Uterus (tissue), 4 donors: Measurements from ENCODE around the gene TSPYL2. TPM values are rescaled to one million over a fixed set of nuclear protein-coding genes. Genes with fewer than 3 reads are reported as not detected.

ENCODE experiments used
- DNase-seq, 2 donors: peaks; one replicate each; pipeline ENCODE4 v3.0.0-alpha.2; 2019 to 2020
- H3K27ac ChIP-seq, 2 donors: fragments of 200-600 bp; sonication (generic); 1 replicate in 1 of 2; 2 replicates in 1 of 2; pipeline ENCODE4 v1.5.1; 2016 to 2018
- H3K27me3 ChIP-seq, 2 donors: fragments of 200-600 bp; sonication (generic); one replicate each; pipeline ENCODE4 v1.5.1; 2018 to 2019; ENCODE audit warnings: control low read depth in 1 of 2
- H3K36me3 ChIP-seq, 2 donors: fragments of 200-600 bp; sonication (generic); one replicate each; pipeline ENCODE4 v1.5.1; 2019; ENCODE audit warnings: control low read depth in 1 of 2
- H3K4me1 ChIP-seq, 2 donors: fragments of 200-600 bp; sonication (generic); one replicate each; pipeline ENCODE4 v1.5.1; 2018 to 2019; ENCODE audit warnings: control low read depth in 1 of 2
- H3K4me3 ChIP-seq, 2 donors: fragments of 200-600 bp; sonication (generic); 1 replicate in 1 of 2; 2 replicates in 1 of 2; pipeline ENCODE4 v1.5.1; 2018 to 2019; ENCODE audit warnings: mild to moderate bottlenecking in 1 of 2
- H3K9me3 ChIP-seq, 2 donors: fragments of 200-600 bp; sonication (generic); one replicate each; pipeline ENCODE4 v1.5.1; 2019; ENCODE audit warnings: control low read depth in 1 of 2
- POLR2A ChIP-seq, 2 donors: fragments of 450-650 bp; IDR thresholded peaks; one replicate each; pipeline ENCODE4 v1.6.1; 2016; ENCODE audit warnings: antibody characterized with exemption in 2 of 2, mild to moderate bottlenecking in 1 of 2, moderate library complexity in 1 of 2
- intact Hi-C: fragments of 100-400 bp; cut with DNase I; formaldehyde crosslinking; loops from one replicate; pipeline ENCODE4 v1.15.1; 2023; ENCODE audit warnings: low total_unique reads
- total RNA-seq, 4 donors: library from RNA; depleted of rRNA in 3 of 4; stranded (reverse); fragments of >200 nt in 3 of 4; gene quantifications; one replicate each; pipeline versions ENCODE4 v1.1.0 to v1.2.4, GENCODE V29; 2014 to 2023
- TF ChIP-seq, protein P1 (sequence below), 4 experiments: fragments of 200-600 bp in 2 of 4; fragments of 450-650 bp in 2 of 4; sonication (generic) in 2 of 4; IDR thresholded peaks; one replicate each; pipeline ENCODE4 v1.5.1; 2016 to 2019; ENCODE audit warnings: antibody characterized with exemption in 4 of 4, mild to moderate bottlenecking in 2 of 4, moderate library complexity in 1 of 4
- donor health status: DM: yes; HTN: yes; CAD: no.

The TSPYL2 gene
- total RNA-seq, 4 donors from 2014 or later: 19.5 to 152 (median 30.7) TPM

- H3K27me3 ChIP-seq: no peaks in the 10 kb centered on the region
- no peaks in the 10 kb centered on the region for H3K4me1 ChIP-seq
- DNase-seq: no peak
- intact Hi-C loops: no loop called here
- no peaks in the 10 kb centered on the region for H3K36me3 ChIP-seq
- H3K27ac ChIP-seq: no peak overlapping the region
- H3K4me3 ChIP-seq: no peak overlapping the region
- no peaks in the 10 kb centered on the region for H3K9me3 ChIP-seq
- no peak for TF ChIP-seq POLR2A (IDR thresholded peaks at IDR 0.05)
- TF ChIP-seq, protein P1, sequence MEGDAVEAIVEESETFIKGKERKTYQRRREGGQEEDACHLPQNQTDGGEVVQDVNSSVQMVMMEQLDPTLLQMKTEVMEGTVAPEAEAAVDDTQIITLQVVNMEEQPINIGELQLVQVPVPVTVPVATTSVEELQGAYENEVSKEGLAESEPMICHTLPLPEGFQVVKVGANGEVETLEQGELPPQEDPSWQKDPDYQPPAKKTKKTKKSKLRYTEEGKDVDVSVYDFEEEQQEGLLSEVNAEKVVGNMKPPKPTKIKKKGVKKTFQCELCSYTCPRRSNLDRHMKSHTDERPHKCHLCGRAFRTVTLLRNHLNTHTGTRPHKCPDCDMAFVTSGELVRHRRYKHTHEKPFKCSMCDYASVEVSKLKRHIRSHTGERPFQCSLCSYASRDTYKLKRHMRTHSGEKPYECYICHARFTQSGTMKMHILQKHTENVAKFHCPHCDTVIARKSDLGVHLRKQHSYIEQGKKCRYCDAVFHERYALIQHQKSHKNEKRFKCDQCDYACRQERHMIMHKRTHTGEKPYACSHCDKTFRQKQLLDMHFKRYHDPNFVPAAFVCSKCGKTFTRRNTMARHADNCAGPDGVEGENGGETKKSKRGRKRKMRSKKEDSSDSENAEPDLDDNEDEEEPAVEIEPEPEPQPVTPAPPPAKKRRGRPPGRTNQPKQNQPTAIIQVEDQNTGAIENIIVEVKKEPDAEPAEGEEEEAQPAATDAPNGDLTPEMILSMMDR (IDR thresholded peaks at IDR 0.05): no peak
Observed at GRCh38 chrX:53075011-53075410, 7.2 kb upstream of the TSPYL2 start.

- TF ChIP-seq, protein P1 (IDR thresholded peaks at IDR 0.05): no peak
- TF ChIP-seq POLR2A (IDR thresholded peaks at IDR 0.05): no peak
- Histone ChIP-seq H3K27me3 (no peaks in the 10 kb centered on the region), H3K9me3 (no peaks in the 10 kb centered on the region), H3K36me3 (no peaks in the 10 kb centered on the region), H3K27ac (no peak overlapping the region), H3K4me1 (no peaks in the 10 kb centered on the region), H3K4me3 (no peak overlapping the region)
- DNase-seq: no peak
- intact Hi-C loops: no loop called here
Observed at GRCh38 chrX:53076671-53077070, 5.5 kb upstream of the TSPYL2 start.

- no peak overlapping the region for H3K27ac ChIP-seq
- intact Hi-C loops: no loop called here
- H3K27me3 ChIP-seq: no peaks in the 10 kb centered on the region
Observed at GRCh38 chrX:53077207-53078197, 4.7 kb upstream of the TSPYL2 start.

GRCh38 chrX:53078943-53079342 lies 3.2 kb upstream of the TSPYL2 start:
- Histone ChIP-seq H3K36me3 (no peaks in the 10 kb centered on the region), H3K27ac (no peak overlapping the region), H3K27me3 (no peaks in the 10 kb centered on the region), H3K4me3 (no peak overlapping the region), H3K9me3 (no peaks in the 10 kb centered on the region), H3K4me1 (no peaks in the 10 kb centered on the region)
- TF ChIP-seq, protein P1 (IDR thresholded peaks at IDR 0.05): no peak
- no peak for TF ChIP-seq POLR2A (IDR thresholded peaks at IDR 0.05)
- DNase-seq: no peak
- intact Hi-C loops: no loop called here

More at GRCh38 chrX:53077207-53078197, 4.7 kb upstream of the TSPYL2 start:
- TF ChIP-seq, protein P1 (IDR thresholded peaks at IDR 0.05): no peak
- no peaks in the 10 kb centered on the region for H3K4me1 ChIP-seq
- no peaks in the 10 kb centered on the region for H3K36me3 ChIP-seq
- DNase-seq: no peak
- no peaks in the 10 kb centered on the region for H3K9me3 ChIP-seq
- no peak overlapping the region for H3K4me3 ChIP-seq
